GM13977 (cell line): ENCODE results near the gene FBXW5.

ENCODE experiments used
- DNase-seq: peaks from one replicate; pipeline ENCODE4 v3.0.0; 2012; ENCODE audit warnings: low spot score
- CTCF ChIP-seq: IDR thresholded peaks from 2 replicates; pipeline ENCODE4 v1.5.1; 2012; ENCODE audit warnings: mild to moderate bottlenecking, control low read depth; ENCODE audit not compliant: insufficient read depth; ENCODE audit errors: extremely low read depth, missing control alignments
- in situ Hi-C: fragments of 300-500 bp; cut with MboI; formaldehyde crosslinking; loops from one replicate; pipeline ENCODE4 v1.12.0; 2022; ENCODE audit warnings: low sequenced_read_pairs, low pct_unique_long_range_greater_than_20kb, mixed read lengths, inconsistent platforms; ENCODE audit not compliant: unreplicated experiment

FBXW5 gene

GRCh38 chr9:136972335-136972734 is 27.8 kb upstream of the FBXW5 start:
- no peak for TF ChIP-seq CTCF
- in situ Hi-C loops: no loop called here

GRCh38 chr9:136971746-136972145 is 27.2 kb upstream of the FBXW5 start:
- in situ Hi-C loops: no loop called here
- no peak for DNase-seq
- TF ChIP-seq CTCF: no peak

More at GRCh38 chr9:136972335-136972734, 27.8 kb upstream of the FBXW5 start:
- no peak for DNase-seq

GRCh38 chr9:136970361-136970760 is 25.8 kb upstream of the FBXW5 start:
- no peak for TF ChIP-seq CTCF
- DNase-seq: no peak
- in situ Hi-C loops: no loop called here

- TF ChIP-seq CTCF: no peak
- DNase-seq: no peak
- in situ Hi-C loops: no loop called here
Measured at GRCh38 chr9:136969774-136970173, 25.2 kb upstream of the FBXW5 start.

GRCh38 chr9:136969150-136969549 is 24.6 kb upstream of the FBXW5 start:
- in situ Hi-C loops: no loop called here
- TF ChIP-seq CTCF: no peak
- no peak for DNase-seq

- DNase-seq: no peak
- TF ChIP-seq CTCF: no peak
- in situ Hi-C loops: no loop called here
Measured at GRCh38 chr9:136968333-136969127, 24.0 kb upstream of the FBXW5 start.
